IMR-90 (cell line): ENCODE measurements around the gene ORM1.

Experiments used
- CHD1 ChIP-seq: IDR thresholded peaks from 2 replicates; pipeline ENCODE4 v1.6.1; 2012; ENCODE audit warnings: low read depth, low read length, improper control_type of control experiment
- CTCF ChIP-seq: conservative IDR thresholded peaks from 2 replicates; pipeline ENCODE4 v1.5.1; 2012; ENCODE audit warnings: mild to moderate bottlenecking, low read depth, low read length, improper control_type of control experiment
- MAZ ChIP-seq: IDR thresholded peaks from 2 replicates; pipeline ENCODE4 v1.6.1; 2012; ENCODE audit warnings: low read depth, mild to moderate bottlenecking, low read length, improper control_type of control experiment, moderate library complexity, borderline replicate concordance
- POLR2A ChIP-seq: IDR thresholded peaks from 2 replicates; pipeline ENCODE4 v1.6.1; 2012; ENCODE audit warnings: mild to moderate bottlenecking, low read depth, low read length

GRCh38 chr9:114348261-114348905, 25.5 kb downstream of the ORM1 start:
- TF ChIP-seq CTCF, result no peak
- no peak for TF ChIP-seq MAZ
- no peak for TF ChIP-seq POLR2A
- no peak for TF ChIP-seq CHD1
